A204.1 (cell line): Measurements from ENCODE around the gene ACBD3.

Source experiments
- FAIRE-seq: peaks from 2 replicates; lab custom pipeline; 2012; peaks lifted over from hg19 to GRCh38; lab: Jason Lieb, UNC

Gene ACBD3

GRCh38 chr1:226134170-226135058 is 52.1 kb downstream of the ACBD3 start:
- no peak for FAIRE-seq

DNA sequence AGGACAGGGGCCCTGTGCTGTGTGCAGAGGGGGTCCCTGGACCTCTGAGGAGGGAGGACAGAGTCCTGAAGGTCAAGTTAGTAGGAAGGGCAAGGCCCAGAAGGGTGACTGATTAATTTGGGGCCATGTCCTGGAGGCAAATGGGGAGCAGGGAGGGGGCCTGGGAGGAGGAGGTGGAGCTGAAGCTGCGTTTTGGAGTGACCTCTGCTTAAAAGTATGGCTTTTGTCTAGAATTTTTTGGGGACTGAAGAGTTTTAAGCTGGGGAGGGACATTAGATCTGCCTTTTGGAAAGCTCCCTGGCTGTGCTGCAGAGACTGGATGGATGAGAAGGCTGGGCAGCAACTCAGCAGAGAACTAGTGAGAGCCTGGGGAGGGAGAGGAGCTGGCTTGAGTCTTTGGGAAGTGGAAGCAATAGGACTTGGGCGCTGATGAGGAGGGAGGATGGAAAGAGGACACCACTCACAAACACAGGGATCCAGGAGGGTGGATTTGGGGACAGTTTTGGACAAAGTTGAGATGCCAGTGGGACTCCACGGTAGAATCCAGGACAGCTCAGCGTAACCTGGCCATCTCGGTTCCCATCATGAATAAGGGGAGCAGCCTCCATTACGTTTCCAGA is 52.9 kb downstream of the ACBD3 start:
- FAIRE-seq = no peak

GRCh38 chr1:226132728-226133503 is 53.6 kb downstream of the ACBD3 start:
- FAIRE-seq = no peak

DNA sequence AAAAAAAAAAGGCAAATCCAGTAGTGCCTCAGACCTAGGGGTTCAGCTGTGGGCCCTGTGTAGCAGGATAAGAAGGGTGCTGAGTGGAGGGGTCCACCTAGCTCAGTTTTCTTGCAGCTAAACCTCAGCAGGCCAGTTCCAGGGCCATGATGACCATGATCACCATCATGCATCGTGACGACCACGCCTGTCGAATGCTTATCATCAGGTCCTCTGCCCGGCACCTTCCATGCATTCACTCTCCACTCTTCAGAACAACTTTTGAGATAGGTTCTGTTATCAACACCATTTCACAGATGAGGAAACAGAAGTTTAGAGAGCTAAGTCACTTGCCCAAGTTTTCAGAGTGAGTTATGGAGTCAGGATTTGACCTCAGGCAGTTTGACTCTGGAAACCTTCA is 54.9 kb downstream of the ACBD3 start:
- no peak for FAIRE-seq

DNA sequence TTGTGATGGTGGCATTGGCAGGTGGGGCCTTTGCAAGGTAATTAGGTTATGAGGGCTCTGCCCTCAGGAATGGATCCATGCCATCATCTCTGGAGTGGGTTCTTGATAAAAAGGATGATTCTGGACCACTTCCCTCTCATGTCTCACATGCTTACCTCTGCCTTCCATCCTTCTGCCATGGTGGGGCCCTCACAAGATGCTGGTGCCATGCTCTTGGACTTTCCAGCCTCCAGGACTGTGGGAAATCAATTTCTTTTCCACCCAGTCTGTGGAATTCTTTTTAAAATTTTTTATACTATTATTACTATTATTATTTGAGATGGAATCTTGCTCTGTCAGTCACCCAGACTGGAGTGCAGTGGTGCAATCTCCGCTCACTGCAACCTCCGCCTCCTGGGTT is 57.3 kb downstream of the ACBD3 start:
- no peak for FAIRE-seq

- no peak for FAIRE-seq
Observed at GRCh38 chr1:226128487-226129075, 58.0 kb downstream of the ACBD3 start.

- no peak for FAIRE-seq
Observed at GRCh38 chr1:226126824-226127569, 59.5 kb downstream of the ACBD3 start.

- FAIRE-seq = no peak
Observed at GRCh38 chr1:226125831-226126230, 60.7 kb downstream of the ACBD3 start.

DNA sequence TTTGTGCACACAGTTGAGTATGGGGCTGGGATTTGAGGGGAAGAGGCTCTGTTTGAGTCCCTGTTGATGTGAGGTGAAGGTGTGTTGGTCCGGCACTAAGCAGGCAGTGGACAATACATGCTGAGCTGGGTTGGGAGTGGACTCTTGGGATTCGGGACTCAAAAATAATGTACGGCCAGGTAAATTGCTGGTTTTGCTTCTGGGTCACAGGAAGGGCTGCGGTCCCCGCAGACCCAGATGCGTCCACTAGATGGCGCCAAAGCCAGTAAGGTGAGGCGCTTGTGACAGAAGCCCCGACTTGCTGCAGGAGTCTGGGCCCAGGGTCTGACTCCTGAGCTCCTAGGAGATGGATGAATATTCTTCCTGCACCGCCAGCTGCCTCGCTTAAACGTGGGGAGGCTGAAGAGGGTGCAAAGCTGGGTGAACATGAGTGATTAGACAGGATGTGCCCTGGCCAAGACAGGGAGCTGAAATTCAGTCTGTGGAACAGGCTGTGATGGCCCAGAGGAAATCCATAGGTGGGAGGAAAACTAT is 61.4 kb downstream of the ACBD3 start:
- FAIRE-seq = no peak

- FAIRE-seq = no peak
Observed at GRCh38 chr1:226123591-226124471, 62.7 kb downstream of the ACBD3 start.

- no peak for FAIRE-seq
Observed at GRCh38 chr1:226123212-226123560, 63.4 kb downstream of the ACBD3 start.

DNA sequence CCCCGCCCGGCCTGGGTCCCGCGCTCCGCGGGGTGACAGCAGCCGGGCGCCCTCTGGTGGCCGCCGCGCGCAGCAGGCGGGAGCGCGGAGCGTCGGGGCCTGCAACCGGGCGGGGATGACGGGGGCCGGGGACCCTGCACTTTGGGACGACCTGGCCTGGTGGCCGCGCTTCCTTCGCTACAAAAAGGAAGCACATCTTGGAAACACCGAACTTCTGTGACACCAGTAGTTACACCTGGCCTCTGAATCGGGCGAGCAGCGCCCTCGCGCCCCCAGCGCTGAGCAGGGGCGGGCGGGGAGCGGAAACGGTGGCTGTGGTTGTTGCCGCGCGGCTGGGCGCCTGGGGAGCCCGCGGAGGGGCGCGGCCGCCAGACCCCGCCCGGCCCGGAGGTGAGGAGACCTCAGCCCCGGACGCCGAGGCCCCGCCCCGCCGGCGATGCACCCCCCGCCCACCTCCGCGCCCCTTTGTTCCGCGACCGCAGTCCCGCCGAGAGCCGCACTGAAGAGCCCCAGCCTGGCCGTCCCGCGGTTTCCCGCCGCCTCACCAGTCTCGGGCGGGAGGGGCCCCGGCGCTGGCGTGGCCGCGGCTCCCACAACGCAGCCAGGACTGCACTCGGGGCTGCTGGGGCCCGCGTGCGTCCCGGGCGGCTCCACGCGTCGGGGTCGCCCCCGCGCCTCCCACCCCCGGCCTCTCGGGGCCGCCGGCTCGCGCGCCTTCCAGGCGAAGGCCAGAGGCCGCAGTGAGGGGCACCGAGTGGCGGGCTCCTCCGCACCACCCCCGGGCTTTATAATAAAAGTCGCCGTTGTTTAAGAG is 64.7 kb downstream of the ACBD3 start:
- no peak for FAIRE-seq

GRCh38 chr1:226121049-226121586 is 65.4 kb downstream of the ACBD3 start:
- FAIRE-seq = no peak

- no peak for FAIRE-seq
Observed at GRCh38 chr1:226120398-226120797, 66.1 kb downstream of the ACBD3 start.

GRCh38 chr1:226119169-226119568 is 67.4 kb downstream of the ACBD3 start:
- no peak for FAIRE-seq

GRCh38 chr1:226118357-226118756 is 68.2 kb downstream of the ACBD3 start:
- no peak for FAIRE-seq

- FAIRE-seq = no peak
Observed at GRCh38 chr1:226117330-226117729, 69.2 kb downstream of the ACBD3 start.

DNA sequence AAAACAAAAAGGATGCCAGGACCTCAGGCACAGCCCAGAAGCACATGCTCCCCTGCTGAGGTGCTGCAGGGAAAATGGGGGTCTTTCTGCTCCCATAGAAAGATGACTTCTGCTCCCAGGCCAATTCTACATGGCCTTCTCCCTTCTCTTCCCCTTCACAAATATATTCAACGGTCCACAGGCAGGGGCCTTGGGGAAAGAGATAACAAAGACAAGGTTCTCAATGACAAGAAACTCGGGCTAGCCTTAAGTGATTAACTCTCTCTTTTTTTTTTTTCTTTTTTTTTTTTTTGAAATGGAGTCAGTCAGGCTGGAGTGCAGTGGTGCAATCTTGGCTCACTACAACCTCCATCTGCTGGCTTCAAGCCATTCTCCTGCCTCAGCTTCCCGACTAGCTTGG is 69.9 kb downstream of the ACBD3 start:
- FAIRE-seq = no peak

GRCh38 chr1:226112626-226113025 is 73.9 kb downstream of the ACBD3 start:
- no peak for FAIRE-seq

DNA sequence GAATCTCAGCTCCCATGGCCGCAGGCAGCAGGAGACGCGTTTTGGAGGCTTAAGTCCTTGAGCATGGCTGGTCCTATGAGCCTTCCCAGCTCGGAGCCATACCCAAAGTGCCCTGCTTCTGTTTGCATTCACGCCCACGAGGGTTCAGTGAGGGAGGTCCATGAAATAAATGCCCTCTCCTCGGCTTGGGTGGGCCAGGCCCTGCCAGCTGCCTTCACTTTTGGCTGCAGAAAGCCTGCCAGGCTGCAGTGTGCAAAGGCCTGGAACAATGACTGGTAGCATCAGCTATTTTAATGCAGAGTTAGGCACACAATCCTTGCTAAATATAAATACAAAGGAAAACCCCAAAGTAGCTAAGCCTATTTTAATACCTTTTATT is 74.7 kb downstream of the ACBD3 start:
- FAIRE-seq = no peak
